ENCODE data around the gene DLGAP4.

GRCh38 chr20:36540551-36541211 is 234.5 kb downstream of the DLGAP4 start:
- TF ChIP-seq CTCF (IDR thresholded peaks at IDR 0.05; ENCODE audit: insufficient read depth, low read length) (no peak), REST (IDR thresholded peaks at IDR 0.05; ENCODE audit: insufficient replicate concordance, low read depth) (no peak), GABPA (IDR thresholded peaks at IDR 0.05; ENCODE audit: low read depth) (no peak)
